ENCODE data around the gene TMPRSS2.

TMPRSS2 gene

GRCh38 chr21:41443562-41443961 is 64.4 kb downstream of the TMPRSS2 start:
- H3K9me3 ChIP-seq, result no peaks in the 10 kb centered on the region; the same call in 1 of the 2 replicates
- DNase-seq (ENCODE audit: low spot score in 2 of 2), result no peak
- no peaks in the 10 kb centered on the region for H3K36me3 ChIP-seq (replicated peaks)
- in situ Hi-C loops (cut with MboI; ENCODE audit: low sequenced_read_pairs), result no loop called here
- no peak overlapping the region for H3K4me3 ChIP-seq
- no peaks in the 10 kb centered on the region for H3K27me3 ChIP-seq (ENCODE audit: low read depth)
- H3K4me1 ChIP-seq, result no peaks in the 10 kb centered on the region

GRCh38 chr21:41442481-41443186 is 65.3 kb downstream of the TMPRSS2 start:
- H3K27me3 ChIP-seq (ENCODE audit: low read depth), result no peaks in the 10 kb centered on the region
- H3K36me3 ChIP-seq (replicated peaks), result no peaks in the 10 kb centered on the region
- DNase-seq (ENCODE audit: low spot score in 2 of 2), result no peak
- in situ Hi-C loops (cut with MboI; ENCODE audit: low sequenced_read_pairs), result no loop called here
- H3K4me3 ChIP-seq, result no peak overlapping the region
- H3K4me1 ChIP-seq, result no peaks in the 10 kb centered on the region
- no peaks in the 10 kb centered on the region; the same call in 1 of the 2 replicates for H3K9me3 ChIP-seq

- no peaks in the 10 kb centered on the region for H3K4me1 ChIP-seq
- no peaks in the 10 kb centered on the region; the same call in 1 of the 2 replicates for H3K9me3 ChIP-seq
- no peak overlapping the region for H3K4me3 ChIP-seq
- no peaks in the 10 kb centered on the region for H3K36me3 ChIP-seq (replicated peaks)
- no peaks in the 10 kb centered on the region for H3K27me3 ChIP-seq (ENCODE audit: low read depth)
- DNase-seq (ENCODE audit: low spot score in 2 of 2), result no peak
- in situ Hi-C loops (cut with MboI; ENCODE audit: low sequenced_read_pairs), result no loop called here
These were observed 66.4 kb downstream of the TMPRSS2 start for GRCh38 chr21:41441546-41441945.

GRCh38 chr21:41439248-41439647 is 68.7 kb downstream of the TMPRSS2 start:
- no peaks in the 10 kb centered on the region for H3K4me1 ChIP-seq
- no peak overlapping the region for H3K4me3 ChIP-seq
- H3K9me3 ChIP-seq, result peaks cover 3% of the 10 kb centered on the region
- no peak for DNase-seq (ENCODE audit: low spot score in 2 of 2)
- no peaks in the 10 kb centered on the region for H3K27me3 ChIP-seq (ENCODE audit: low read depth)
- no peaks in the 10 kb centered on the region for H3K36me3 ChIP-seq (replicated peaks)
- in situ Hi-C loops (cut with MboI; ENCODE audit: low sequenced_read_pairs), result no loop called here

GRCh38 chr21:41438425-41439113 is 69.4 kb downstream of the TMPRSS2 start:
- in situ Hi-C loops (cut with MboI; ENCODE audit: low sequenced_read_pairs), result no loop called here
- no peak for DNase-seq (ENCODE audit: low spot score in 2 of 2)
- Histone ChIP-seq H3K4me1 (no peaks in the 10 kb centered on the region), H3K27me3 (ENCODE audit: low read depth) (no peaks in the 10 kb centered on the region), H3K36me3 (replicated peaks) (no peaks in the 10 kb centered on the region), H3K4me3 (no peak overlapping the region), H3K9me3 (peaks cover 3% of the 10 kb centered on the region)

GRCh38 chr21:41437729-41438128 is 70.2 kb downstream of the TMPRSS2 start:
- H3K4me1 ChIP-seq, result no peaks in the 10 kb centered on the region
- no peaks in the 10 kb centered on the region for H3K27me3 ChIP-seq (ENCODE audit: low read depth)
- DNase-seq (ENCODE audit: low spot score in 2 of 2), result no peak
- peaks cover 3% of the 10 kb centered on the region for H3K9me3 ChIP-seq
- no peak overlapping the region for H3K4me3 ChIP-seq
- H3K36me3 ChIP-seq (replicated peaks), result no peaks in the 10 kb centered on the region
- in situ Hi-C loops (cut with MboI; ENCODE audit: low sequenced_read_pairs), result no loop called here

- DNase-seq (ENCODE audit: low spot score in 2 of 2), result no peak
- H3K4me1 ChIP-seq, result no peaks in the 10 kb centered on the region
- H3K9me3 ChIP-seq, result peaks cover 3% of the 10 kb centered on the region
- no peaks in the 10 kb centered on the region for H3K27me3 ChIP-seq (ENCODE audit: low read depth)
- H3K36me3 ChIP-seq (replicated peaks), result no peaks in the 10 kb centered on the region
- no peak overlapping the region for H3K4me3 ChIP-seq
- in situ Hi-C loops (cut with MboI; ENCODE audit: low sequenced_read_pairs), result no loop called here
These were observed 72.3 kb downstream of the TMPRSS2 start for GRCh38 chr21:41435706-41436105.

- no peak overlapping the region for H3K4me3 ChIP-seq
- no peaks in the 10 kb centered on the region for H3K36me3 ChIP-seq (replicated peaks)
- no peak for DNase-seq (ENCODE audit: low spot score in 2 of 2)
- in situ Hi-C loops (cut with MboI; ENCODE audit: low sequenced_read_pairs), result no loop called here
- no peaks in the 10 kb centered on the region for H3K4me1 ChIP-seq
- H3K9me3 ChIP-seq, result peaks cover 3% of the 10 kb centered on the region; the same call in 1 of the 2 replicates
- no peaks in the 10 kb centered on the region for H3K27me3 ChIP-seq (ENCODE audit: low read depth)
These were observed 74.4 kb downstream of the TMPRSS2 start for GRCh38 chr21:41433566-41433965.

GRCh38 chr21:41432562-41433460 is 75.1 kb downstream of the TMPRSS2 start:
- Histone ChIP-seq H3K4me3 (no peak overlapping the region), H3K4me1 (no peaks in the 10 kb centered on the region), H3K27me3 (ENCODE audit: low read depth) (no peaks in the 10 kb centered on the region), H3K9me3 (peaks cover 3% of the 10 kb centered on the region; the same call in 1 of the 2 replicates), H3K36me3 (replicated peaks) (no peaks in the 10 kb centered on the region)
- DNase-seq (ENCODE audit: low spot score in 2 of 2), result no peak
- in situ Hi-C loops (cut with MboI; ENCODE audit: low sequenced_read_pairs), result no loop called here

GRCh38 chr21:41431788-41432548 is 76.0 kb downstream of the TMPRSS2 start:
- Histone ChIP-seq H3K9me3 (peaks cover 3% of the 10 kb centered on the region; the same call in 1 of the 2 replicates), H3K4me3 (no peak overlapping the region), H3K4me1 (no peaks in the 10 kb centered on the region), H3K36me3 (replicated peaks) (no peaks in the 10 kb centered on the region), H3K27me3 (ENCODE audit: low read depth) (no peaks in the 10 kb centered on the region)
- DNase-seq (ENCODE audit: low spot score in 2 of 2), result no peak
- in situ Hi-C loops (cut with MboI; ENCODE audit: low sequenced_read_pairs), result no loop called here

- Histone ChIP-seq H3K4me1 (no peaks in the 10 kb centered on the region), H3K36me3 (replicated peaks) (no peaks in the 10 kb centered on the region), H3K9me3 (peaks cover 2% of the 10 kb centered on the region; the same call in 1 of the 2 replicates), H3K27me3 (ENCODE audit: low read depth) (no peaks in the 10 kb centered on the region), H3K4me3 (no peak overlapping the region)
- in situ Hi-C loops (cut with MboI; ENCODE audit: low sequenced_read_pairs), result no loop called here
- DNase-seq (ENCODE audit: low spot score in 2 of 2), result no peak
These were observed 78.0 kb downstream of the TMPRSS2 start for GRCh38 chr21:41429925-41430491.

GRCh38 chr21:41429305-41429704 is 78.7 kb downstream of the TMPRSS2 start:
- in situ Hi-C loops (cut with MboI; ENCODE audit: low sequenced_read_pairs), result no loop called here
- no peaks in the 10 kb centered on the region for H3K9me3 ChIP-seq
- DNase-seq (ENCODE audit: low spot score in 2 of 2), result no peak
- no peaks in the 10 kb centered on the region for H3K36me3 ChIP-seq (replicated peaks)
- H3K4me3 ChIP-seq, result no peak overlapping the region
- H3K27me3 ChIP-seq (ENCODE audit: low read depth), result no peaks in the 10 kb centered on the region
- no peaks in the 10 kb centered on the region for H3K4me1 ChIP-seq

GRCh38 chr21:41428847-41429246 is 79.1 kb downstream of the TMPRSS2 start:
- H3K4me1 ChIP-seq, result no peaks in the 10 kb centered on the region
- no peaks in the 10 kb centered on the region for H3K27me3 ChIP-seq (ENCODE audit: low read depth)
- no peak overlapping the region for H3K4me3 ChIP-seq
- no peak for DNase-seq (ENCODE audit: low spot score in 2 of 2)
- no peaks in the 10 kb centered on the region for H3K36me3 ChIP-seq (replicated peaks)
- no peaks in the 10 kb centered on the region; the same call in 1 of the 2 replicates for H3K9me3 ChIP-seq
- in situ Hi-C loops (cut with MboI; ENCODE audit: low sequenced_read_pairs), result no loop called here

Data from HAP-1 (cell line).